GM19240 (cell line): ENCODE results near the gene ACOX3.
"Not testable (repeated sequence)": the region's sequence is repeated elsewhere in the genome, so short reads cannot be mapped to it uniquely, and the experiment has no call there.

Experiments used
- DNase-seq: peaks from one replicate; pipeline ENCODE4 v3.0.0; 2011; ENCODE audit warnings: low spot score; ENCODE audit not compliant: insufficient read length

Gene ACOX3

GRCh38 chr4:8440492-8441311, at the start of gene ACOX3, which contains the start of gene TRMT44:
TSS of gene ACOX3 (minus strand) at chr4:8440723. CDS start at chr4:8416521, 24,202 bp downstream.
TSS of gene TRMT44 (plus strand) at chr4:8440777. CDS start at chr4:8440823, 46 bp downstream.
- DNase-seq = peak; percentile 60

GRCh38 chr4:8488791-8489369, 48.4 kb upstream of the ACOX3 start:
- DNase-seq = no peak

DNA sequence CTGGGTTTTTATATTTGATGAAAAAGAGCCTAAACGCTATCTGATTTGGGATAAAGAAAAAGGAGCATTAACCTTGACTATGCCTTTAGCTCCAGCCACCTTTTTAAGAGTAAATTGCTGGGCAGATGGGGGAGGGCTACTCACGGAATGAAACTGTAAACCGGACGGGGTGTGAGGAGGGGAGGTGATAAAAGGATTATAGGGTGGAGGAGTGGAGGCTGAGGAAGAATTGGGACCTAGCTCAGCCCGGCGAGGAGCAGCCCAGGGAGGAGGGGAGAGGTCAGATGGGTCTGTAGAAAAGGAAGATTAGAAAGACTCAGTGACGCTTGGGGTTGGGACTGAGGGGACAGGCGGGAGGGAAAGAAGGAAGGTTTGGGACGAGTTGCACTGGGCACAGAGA, 46.1 kb upstream of the ACOX3 start:
- DNase-seq = not testable (repeated sequence)

DNA sequence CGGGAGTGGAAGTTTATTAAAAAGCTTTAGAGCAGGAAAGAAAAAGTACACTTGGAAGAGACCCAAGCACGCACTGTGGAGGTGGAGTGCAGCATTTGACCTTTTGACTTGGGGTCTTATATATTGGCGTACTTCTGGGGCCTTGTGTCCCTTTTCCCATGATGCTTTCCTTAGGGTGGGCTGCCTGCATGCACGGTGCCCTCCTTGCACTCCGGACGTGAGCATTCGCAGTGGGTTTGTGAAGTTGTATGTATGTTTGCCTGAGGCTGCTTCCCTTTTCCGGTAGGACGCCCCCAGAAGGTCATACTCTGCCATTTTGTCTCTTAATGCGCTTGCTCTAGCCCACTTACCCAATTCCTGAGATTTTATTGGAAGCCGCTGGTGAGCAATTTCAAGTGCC, 39.7 kb upstream of the ACOX3 start:
- no peak for DNase-seq

DNA sequence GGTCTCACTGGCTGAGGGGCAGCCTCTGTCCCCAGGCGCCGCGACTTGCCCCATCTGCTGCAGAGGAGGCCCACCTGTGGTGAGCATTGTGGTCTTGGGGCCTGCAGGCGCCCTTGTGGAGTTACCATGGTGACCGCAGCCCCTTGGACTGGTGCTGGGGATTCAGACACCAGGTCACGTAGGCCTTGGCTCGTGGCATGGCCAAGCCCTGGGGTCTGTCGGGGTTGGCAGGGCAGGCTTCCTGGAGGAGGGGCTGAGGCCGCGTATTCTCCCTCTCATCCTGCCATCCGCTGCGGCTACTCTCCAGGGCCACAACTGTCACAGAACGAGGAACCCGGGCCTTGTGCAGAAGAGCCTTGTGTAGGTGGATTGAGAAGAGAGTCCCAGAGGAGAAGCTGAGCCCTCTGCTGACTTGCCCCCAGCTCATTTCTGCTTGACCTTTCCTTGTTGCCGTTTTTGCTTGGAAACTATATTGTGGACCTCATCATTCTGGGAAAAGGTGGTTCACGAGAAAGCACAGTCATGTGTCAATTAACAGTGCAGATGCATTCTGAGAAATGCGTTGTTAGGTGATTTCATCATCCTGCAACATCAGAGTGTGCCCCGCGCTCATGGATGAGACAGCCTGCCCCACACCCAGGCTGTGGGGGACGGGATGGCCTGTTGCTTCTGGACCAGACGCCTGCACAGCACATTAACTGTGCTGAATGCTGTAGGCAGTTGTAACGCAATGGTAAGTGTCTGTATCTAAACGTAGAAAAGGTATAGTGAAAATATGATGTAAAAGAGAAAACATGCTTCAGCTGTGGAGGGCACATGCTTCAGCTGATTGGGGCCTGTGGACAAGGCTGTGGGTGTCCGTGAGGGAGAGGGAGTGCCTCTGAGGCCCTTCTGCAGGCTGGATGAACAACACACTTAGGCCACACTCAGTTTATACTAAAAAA, 38.5 kb upstream of the ACOX3 start:
- no peak for DNase-seq

- DNase-seq = no peak
Observed at GRCh38 chr4:8478371-8478770, 37.8 kb upstream of the ACOX3 start.

DNA sequence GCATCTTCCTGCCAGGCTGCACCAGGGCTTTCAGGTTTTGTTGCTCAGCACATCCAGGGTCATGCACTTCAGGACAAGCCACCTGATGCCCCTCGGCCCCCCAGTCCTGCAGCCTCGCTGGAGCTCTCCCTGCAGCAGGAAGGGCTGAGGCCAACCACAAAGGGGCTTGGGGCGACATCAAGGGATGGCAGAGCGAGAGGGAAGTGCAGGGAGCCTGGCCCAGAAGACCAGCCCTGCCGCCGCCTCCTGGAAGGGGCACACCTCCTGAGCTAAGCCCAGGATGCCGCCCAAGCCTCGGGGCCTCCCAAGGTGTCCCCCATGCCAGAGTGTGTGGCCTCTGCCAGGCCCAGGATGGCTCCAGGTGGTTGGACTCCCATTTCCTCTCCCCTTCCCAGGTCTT, 37.2 kb upstream of the ACOX3 start:
- no peak for DNase-seq

GRCh38 chr4:8477095-8477635, 36.6 kb upstream of the ACOX3 start:
- no peak for DNase-seq

DNA sequence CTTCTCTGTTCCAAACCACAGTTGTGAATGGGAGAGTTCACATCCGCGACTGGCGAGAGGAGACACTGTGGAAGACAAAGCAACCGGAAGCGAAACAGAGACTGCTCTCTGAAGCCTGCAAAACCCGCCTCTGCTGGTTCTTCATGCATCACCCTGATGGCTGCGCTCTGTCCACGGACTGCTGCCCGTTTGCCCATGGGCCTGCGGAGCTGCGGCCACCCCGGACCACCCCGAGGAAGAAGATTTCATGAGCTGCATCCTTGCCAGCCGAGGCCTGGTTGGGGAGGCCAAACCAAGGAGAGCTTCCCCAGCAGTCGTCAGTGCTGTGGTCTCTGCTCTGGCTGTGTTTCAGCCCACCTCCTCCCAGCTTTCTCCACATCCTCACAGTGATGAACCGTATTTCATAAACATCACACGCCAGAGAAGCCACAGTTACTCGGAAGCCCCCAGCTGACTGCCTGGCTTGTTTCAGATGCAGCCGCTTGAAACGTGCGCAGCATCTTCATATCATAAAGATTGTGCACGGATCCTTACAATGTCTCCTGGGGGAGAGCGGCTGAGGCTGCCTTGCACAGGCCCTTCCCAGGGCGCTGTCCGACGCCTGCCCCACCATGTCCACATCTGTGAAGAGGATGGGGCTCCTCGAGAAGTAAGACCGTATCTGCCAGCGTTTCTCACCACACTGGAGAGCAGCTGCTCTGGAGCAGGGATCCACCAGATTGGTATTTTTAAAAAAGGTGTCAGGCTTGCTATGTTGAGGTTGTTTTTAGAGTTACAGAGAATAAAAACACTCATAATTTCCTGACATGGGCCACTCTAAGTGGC, 35.4 kb upstream of the ACOX3 start:
- no peak for DNase-seq

- DNase-seq = no peak
Observed at GRCh38 chr4:8474856-8475255, 34.3 kb upstream of the ACOX3 start.

- no peak for DNase-seq
Observed at GRCh38 chr4:8473920-8474590, 33.5 kb upstream of the ACOX3 start.

- no peak for DNase-seq
Observed at GRCh38 chr4:8473198-8473919, 32.8 kb upstream of the ACOX3 start.

- DNase-seq = no peak
Observed at GRCh38 chr4:8472689-8473197, 32.2 kb upstream of the ACOX3 start.

DNA sequence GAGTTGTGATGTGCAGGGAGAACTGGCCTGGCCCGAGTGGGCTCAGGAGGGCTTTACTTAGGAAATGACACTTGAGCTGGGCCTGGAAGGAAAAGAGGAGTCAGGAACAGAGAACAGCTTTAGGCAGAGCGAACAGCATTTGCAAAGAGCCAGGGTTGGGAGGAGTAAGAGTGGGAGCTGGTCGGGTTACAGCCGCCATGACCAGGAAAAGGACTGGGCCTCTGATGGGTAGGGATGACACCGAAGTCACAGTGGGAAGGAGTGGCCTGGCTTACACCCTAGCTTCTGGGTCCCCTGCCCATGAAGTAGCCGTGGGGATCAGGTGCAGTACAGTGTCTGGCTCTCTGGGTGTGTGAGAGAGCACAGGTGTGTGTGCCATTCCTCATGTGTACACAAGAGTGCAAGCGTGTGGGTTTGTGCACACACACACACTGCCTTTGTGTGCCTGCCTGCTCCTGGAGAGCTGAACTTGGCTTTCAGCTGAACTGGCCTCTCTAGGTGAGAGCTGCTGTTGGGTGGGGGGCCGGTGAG, 31.7 kb upstream of the ACOX3 start:
- DNase-seq = no peak

DNA sequence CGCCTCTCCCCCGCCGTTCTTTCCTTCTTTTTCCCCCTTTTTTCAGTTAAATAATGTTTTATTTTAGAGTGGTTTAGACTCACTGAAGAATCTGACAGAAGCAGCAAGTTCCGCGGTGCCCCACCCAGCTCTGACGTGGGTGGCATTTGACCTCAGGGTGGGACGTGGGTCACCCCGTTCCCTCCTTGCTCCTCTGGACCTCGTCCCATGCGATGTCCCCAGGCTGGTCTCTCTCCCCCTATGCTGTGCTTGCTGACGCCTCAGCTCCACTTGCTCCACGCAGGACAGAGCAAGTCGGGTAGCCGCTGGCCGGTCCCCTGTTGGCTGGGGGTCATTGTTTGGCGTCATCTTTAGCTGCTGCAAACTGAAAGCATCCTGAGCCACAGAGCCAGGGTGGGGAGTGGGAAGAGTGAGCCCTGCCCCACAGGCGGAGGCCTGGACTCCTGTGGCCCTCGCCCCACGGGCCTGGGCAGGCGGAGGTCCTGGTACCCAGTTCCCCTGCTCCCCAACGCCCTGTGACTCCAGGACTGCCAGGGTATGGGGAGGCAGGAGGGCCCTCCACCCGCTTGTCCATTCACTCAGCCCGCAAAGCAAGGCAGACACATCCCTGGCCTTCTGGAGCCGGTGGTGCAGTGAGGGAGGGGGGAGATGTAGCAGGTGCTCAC, 30.8 kb upstream of the ACOX3 start:
- DNase-seq = no peak

DNA sequence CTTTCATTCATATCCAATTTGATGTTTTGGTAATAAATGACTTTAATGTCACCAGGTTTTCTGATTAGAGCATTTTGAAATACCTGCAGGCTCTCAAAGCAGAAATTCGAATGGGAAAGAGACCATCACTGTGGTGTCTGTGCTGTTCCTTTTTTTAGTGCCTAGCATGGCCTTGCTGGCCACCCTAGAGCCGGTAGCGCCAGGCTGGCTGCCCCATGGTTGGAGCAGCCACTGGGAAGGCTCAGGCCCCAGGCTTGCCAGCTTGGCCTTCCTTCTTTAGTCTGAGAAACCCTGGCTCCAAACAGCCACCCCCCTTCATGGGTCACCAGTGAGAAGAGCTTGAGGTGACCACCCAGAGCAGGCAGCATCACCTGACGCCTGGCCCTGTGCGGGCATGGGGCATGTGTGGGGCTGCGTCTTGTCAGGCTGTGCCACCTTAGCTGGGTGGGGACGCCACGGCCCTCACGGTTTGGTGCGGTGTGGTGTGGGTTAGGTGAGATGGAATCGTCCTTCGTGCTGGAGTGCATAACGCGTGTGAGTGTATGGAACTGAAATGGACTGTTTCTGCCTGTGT, 30.0 kb upstream of the ACOX3 start:
- no peak for DNase-seq

- DNase-seq = no peak
Observed at GRCh38 chr4:8469550-8469949, 29.0 kb upstream of the ACOX3 start.
